HL-60 (cell line): ENCODE data around the gene KDM4C.
"Not testable (repeated sequence)": the region's sequence is repeated elsewhere in the genome, so short reads cannot be mapped to it uniquely, and the experiment has no call there.

Source experiments
- DNase-seq, 2 experiments: peaks; one replicate each; pipeline ENCODE4 v3.0.0-alpha.2; 2010 to 2020; ENCODE audit warnings: low read depth in 1 of 2, low spot score in 1 of 2
- H3K27ac ChIP-seq: fragments of 250-450 bp; sonication (Bioruptor Pico); replicated peaks from 2 replicates; pipeline ENCODE4 v1.5.1; 2020; ENCODE audit warnings: mild to moderate bottlenecking, moderate library complexity
- H3K27me3 ChIP-seq: fragments of 250-450 bp; sonication (Bioruptor Pico); 2 replicates; pipeline ENCODE4 v1.5.1; 2021; ENCODE audit warnings: mild to moderate bottlenecking, moderate library complexity; ENCODE audit not compliant: insufficient read depth, poor library complexity, severe bottlenecking
- H3K4me3 ChIP-seq: replicated peaks from 2 replicates; pipeline ENCODE4 v1.5.1; 2011; ENCODE audit warnings: mild to moderate bottlenecking, control low read depth, low read length; ENCODE audit not compliant: insufficient read depth
- CTCF ChIP-seq: IDR thresholded peaks from one replicate; pipeline ENCODE4 v1.5.1; 2011; ENCODE audit warnings: low read length, control low read depth, inconsistent platforms; ENCODE audit not compliant: insufficient read depth
- GABPA ChIP-seq: IDR thresholded peaks from 2 replicates; pipeline ENCODE4 v1.6.1; 2012; ENCODE audit warnings: low read depth
- POLR2AphosphoS5 ChIP-seq: IDR thresholded peaks from 2 replicates; pipeline ENCODE4 v1.6.1; 2012; ENCODE audit warnings: low read depth
- SPI1 ChIP-seq: IDR thresholded peaks from 2 replicates; pipeline ENCODE4 v1.6.1; 2012; ENCODE audit warnings: low read depth, mild to moderate bottlenecking, borderline replicate concordance
- TF ChIP-seq, protein P1 (sequence below): IDR thresholded peaks from 2 replicates; pipeline ENCODE4 v1.6.1; 2012; ENCODE audit warnings: low read depth; ENCODE audit not compliant: insufficient replicate concordance

Gene KDM4C

GRCh38 chr9:6765396-6765795 is 7.6 kb downstream of the KDM4C start:
- Histone ChIP-seq H3K27me3 (no peaks in the 10 kb centered on the region), H3K4me3 (no peak overlapping the region), H3K27ac (no peak overlapping the region)
- no peak for TF ChIP-seq POLR2AphosphoS5
- TF ChIP-seq, protein P1, sequence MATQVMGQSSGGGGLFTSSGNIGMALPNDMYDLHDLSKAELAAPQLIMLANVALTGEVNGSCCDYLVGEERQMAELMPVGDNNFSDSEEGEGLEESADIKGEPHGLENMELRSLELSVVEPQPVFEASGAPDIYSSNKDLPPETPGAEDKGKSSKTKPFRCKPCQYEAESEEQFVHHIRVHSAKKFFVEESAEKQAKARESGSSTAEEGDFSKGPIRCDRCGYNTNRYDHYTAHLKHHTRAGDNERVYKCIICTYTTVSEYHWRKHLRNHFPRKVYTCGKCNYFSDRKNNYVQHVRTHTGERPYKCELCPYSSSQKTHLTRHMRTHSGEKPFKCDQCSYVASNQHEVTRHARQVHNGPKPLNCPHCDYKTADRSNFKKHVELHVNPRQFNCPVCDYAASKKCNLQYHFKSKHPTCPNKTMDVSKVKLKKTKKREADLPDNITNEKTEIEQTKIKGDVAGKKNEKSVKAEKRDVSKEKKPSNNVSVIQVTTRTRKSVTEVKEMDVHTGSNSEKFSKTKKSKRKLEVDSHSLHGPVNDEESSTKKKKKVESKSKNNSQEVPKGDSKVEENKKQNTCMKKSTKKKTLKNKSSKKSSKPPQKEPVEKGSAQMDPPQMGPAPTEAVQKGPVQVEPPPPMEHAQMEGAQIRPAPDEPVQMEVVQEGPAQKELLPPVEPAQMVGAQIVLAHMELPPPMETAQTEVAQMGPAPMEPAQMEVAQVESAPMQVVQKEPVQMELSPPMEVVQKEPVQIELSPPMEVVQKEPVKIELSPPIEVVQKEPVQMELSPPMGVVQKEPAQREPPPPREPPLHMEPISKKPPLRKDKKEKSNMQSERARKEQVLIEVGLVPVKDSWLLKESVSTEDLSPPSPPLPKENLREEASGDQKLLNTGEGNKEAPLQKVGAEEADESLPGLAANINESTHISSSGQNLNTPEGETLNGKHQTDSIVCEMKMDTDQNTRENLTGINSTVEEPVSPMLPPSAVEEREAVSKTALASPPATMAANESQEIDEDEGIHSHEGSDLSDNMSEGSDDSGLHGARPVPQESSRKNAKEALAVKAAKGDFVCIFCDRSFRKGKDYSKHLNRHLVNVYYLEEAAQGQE, result no peak
- no peak for TF ChIP-seq SPI1
- TF ChIP-seq GABPA, result no peak
- TF ChIP-seq CTCF, result no peak
- no peak for DNase-seq

DNA sequence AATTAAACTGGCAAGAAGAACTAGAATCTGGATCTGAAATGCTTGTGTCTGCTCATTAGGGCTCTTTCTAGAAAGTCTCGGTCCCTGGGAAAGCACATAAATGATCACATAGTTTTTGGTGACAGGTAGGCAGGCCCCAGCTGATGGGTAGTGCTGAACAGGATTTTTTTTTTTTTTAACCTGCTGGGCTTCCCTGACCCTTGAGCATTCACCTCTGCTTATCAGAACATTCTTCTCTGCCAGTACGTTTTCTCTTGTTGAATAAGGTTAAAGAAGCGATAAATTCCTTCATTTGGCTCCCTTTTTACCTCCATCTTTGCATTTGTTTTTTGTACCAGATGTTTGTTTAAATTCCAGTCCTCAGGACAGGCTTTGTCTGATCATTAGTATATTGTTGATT is 8.8 kb downstream of the KDM4C start:
- no peak overlapping the region for H3K4me3 ChIP-seq
- DNase-seq, result no peak
- H3K27me3 ChIP-seq, result no peaks in the 10 kb centered on the region
- H3K27ac ChIP-seq, result no peak overlapping the region
- TF ChIP-seq GABPA (no peak), SPI1 (no peak), CTCF (no peak)
- TF ChIP-seq, protein P1, result no peak

GRCh38 chr9:6768587-6768986 is 10.8 kb downstream of the KDM4C start:
- not testable (repeated sequence) for H3K4me3 ChIP-seq, H3K27ac ChIP-seq, H3K27me3 ChIP-seq, DNase-seq

GRCh38 chr9:6771722-6772121 is 13.9 kb downstream of the KDM4C start:
- Histone ChIP-seq H3K4me3 (no peak overlapping the region), H3K27ac (no peak overlapping the region), H3K27me3 (no peaks in the 10 kb centered on the region)
- TF ChIP-seq GABPA, result no peak
- TF ChIP-seq CTCF, result no peak
- TF ChIP-seq SPI1, result no peak
- TF ChIP-seq, protein P1, result no peak
- TF ChIP-seq POLR2AphosphoS5, result no peak
- DNase-seq, result no peak
